SK-N-MC (cell line): ENCODE measurements around the gene MTA2.
"Not testable (repeated sequence)": the region's sequence is repeated elsewhere in the genome, so short reads cannot be mapped to it uniquely, and the experiment has no call there.

Experiments
- DNase-seq: peaks from one replicate; pipeline ENCODE4 v3.0.0-alpha.2; 2011; ENCODE audit warnings: low read depth, low spot score
- H3K27ac ChIP-seq: fragments of 200-600 bp; sonication (generic); 2 replicates; pipeline ENCODE4 v1.5.1; 2016; ENCODE audit warnings: mixed run types
- H3K36me3 ChIP-seq: fragments of 200-600 bp; sonication (generic); 2 replicates; pipeline ENCODE4 v1.6.1; 2017; ENCODE audit warnings: antibody characterized with exemption, low read length, mixed read lengths; ENCODE audit not compliant: insufficient read depth
- H3K4me3 ChIP-seq: fragments of 200-600 bp; sonication (generic); 2 replicates; pipeline ENCODE4 v1.5.1; 2016
- H3K9ac ChIP-seq: fragments of 200-600 bp; sonication (generic); 2 replicates; pipeline ENCODE4 v1.8.0; 2017; ENCODE audit warnings: mixed run types, mixed read lengths; ENCODE audit not compliant: insufficient read length
- H3K9me3 ChIP-seq: fragments of 200-600 bp; sonication (generic); 2 replicates; pipeline ENCODE4 v1.6.1; 2017; ENCODE audit warnings: low read depth, mild to moderate bottlenecking, antibody characterized with exemption, low read length, moderate library complexity, mixed read lengths
- EZH2 ChIP-seq: fragments of 200-600 bp; sonication (generic); IDR thresholded peaks from one replicate; pipeline ENCODE4 v1.6.1; 2017; ENCODE audit warnings: antibody characterized with exemption
- FOXP2 ChIP-seq: optimal IDR thresholded peaks from 2 replicates; pipeline ENCODE3; 2011; ENCODE audit warnings: mild to moderate bottlenecking, moderate library complexity; ENCODE audit not compliant: insufficient read depth; ENCODE audit errors: extremely low read length, control extremely low read depth
- POLR2AphosphoS5 ChIP-seq: IDR thresholded peaks from 2 replicates; pipeline ENCODE4 v1.6.1; 2012; ENCODE audit warnings: mild to moderate bottlenecking, low read depth, low read length, borderline replicate concordance

Gene MTA2

GRCh38 chr11:62567018-62567633, 34.5 kb downstream of the MTA2 start:
- TF ChIP-seq FOXP2 (no peak), POLR2AphosphoS5 (no peak), EZH2 (no peak)
- peaks cover 91% of the 10 kb centered on the region for H3K36me3 ChIP-seq
- H3K9me3 ChIP-seq, result no peaks in the 10 kb centered on the region
- H3K9ac ChIP-seq, result peak overlapping the region; percentile 32
- peak overlapping the region; percentile 54 for H3K27ac ChIP-seq
- no peak for DNase-seq
- no peak overlapping the region for H3K4me3 ChIP-seq

GRCh38 chr11:62566247-62566646, 35.4 kb downstream of the MTA2 start:
- DNase-seq, result no peak
- no peak overlapping the region for H3K4me3 ChIP-seq
- H3K9ac ChIP-seq, result peak overlapping the region; percentile 25
- H3K27ac ChIP-seq, result peak overlapping the region; percentile 54; the same call in 1 of the 2 replicates
- peaks cover 91% of the 10 kb centered on the region for H3K36me3 ChIP-seq
- no peak for TF ChIP-seq FOXP2
- H3K9me3 ChIP-seq, result no peaks in the 10 kb centered on the region

GRCh38 chr11:62565100-62565802, 36.4 kb downstream of the MTA2 start:
- no peak overlapping the region for H3K4me3 ChIP-seq
- no peak for DNase-seq
- no peak overlapping the region for H3K27ac ChIP-seq
- peaks cover 90% of the 10 kb centered on the region for H3K36me3 ChIP-seq
- no peak for TF ChIP-seq FOXP2
- no peak for TF ChIP-seq POLR2AphosphoS5
- no peak overlapping the region for H3K9ac ChIP-seq
- no peaks in the 10 kb centered on the region for H3K9me3 ChIP-seq

- not testable (repeated sequence) for H3K9ac ChIP-seq, H3K4me3 ChIP-seq, H3K9me3 ChIP-seq, DNase-seq
- Histone ChIP-seq H3K27ac (peak overlapping the region; percentile 37; the same call in 1 of the 2 replicates), H3K36me3 (peaks cover 93% of the 10 kb centered on the region)
These were observed 39.9 kb downstream of the MTA2 start for GRCh38 chr11:62561677-62562230.

- TF ChIP-seq FOXP2, result no peak
- TF ChIP-seq POLR2AphosphoS5, result no peak
- no peak for TF ChIP-seq EZH2
- DNase-seq, result no peak
- H3K27ac ChIP-seq, result peak overlapping the region; percentile 59; the same call in 1 of the 2 replicates
- H3K36me3 ChIP-seq, result peaks cover 85% of the 10 kb centered on the region
- no peak overlapping the region for H3K9ac ChIP-seq
- H3K9me3 ChIP-seq, result no peaks in the 10 kb centered on the region
- no peak overlapping the region for H3K4me3 ChIP-seq
These were observed 41.0 kb downstream of the MTA2 start for GRCh38 chr11:62560566-62561103.

GRCh38 chr11:62559626-62560025, 42.0 kb downstream of the MTA2 start:
- H3K36me3 ChIP-seq, result peaks cover 78% of the 10 kb centered on the region
- H3K9ac ChIP-seq, result not testable (repeated sequence)

GRCh38 chr11:62559204-62559603, 42.5 kb downstream of the MTA2 start:
- H3K36me3 ChIP-seq, result peaks cover 78% of the 10 kb centered on the region
- no peak for DNase-seq
- TF ChIP-seq FOXP2 (no peak), EZH2 (no peak), POLR2AphosphoS5 (no peak)
- H3K27ac ChIP-seq, result peak overlapping the region; percentile 48; the same call in 1 of the 2 replicates
- no peak overlapping the region for H3K9ac ChIP-seq
- no peak overlapping the region for H3K4me3 ChIP-seq
- no peaks in the 10 kb centered on the region for H3K9me3 ChIP-seq

More at GRCh38 chr11:62559626-62560025, 42.0 kb downstream of the MTA2 start:
- H3K4me3 ChIP-seq, H3K9me3 ChIP-seq, DNase-seq: not testable (repeated sequence)
- H3K27ac ChIP-seq, result peak overlapping the region; percentile 46; the same call in 1 of the 2 replicates

GRCh38 chr11:62558669-62559068, 43.0 kb downstream of the MTA2 start:
- Histone ChIP-seq H3K9me3 (no peaks in the 10 kb centered on the region), H3K4me3 (no peak overlapping the region), H3K27ac (peak overlapping the region; percentile 48; the same call in 1 of the 2 replicates), H3K9ac (no peak overlapping the region), H3K36me3 (peaks cover 73% of the 10 kb centered on the region)
- TF ChIP-seq EZH2 (no peak), FOXP2 (no peak), POLR2AphosphoS5 (no peak)
- no peak for DNase-seq
